ENCODE measurements around the gene CEMIP. TPM values are rescaled to one million over a fixed set of nuclear protein-coding genes. Genes with fewer than 3 reads are reported as not detected.

The CEMIP gene
- total RNA-seq, 1 experiment from 2014 or later = 0.61 TPM

DNA sequence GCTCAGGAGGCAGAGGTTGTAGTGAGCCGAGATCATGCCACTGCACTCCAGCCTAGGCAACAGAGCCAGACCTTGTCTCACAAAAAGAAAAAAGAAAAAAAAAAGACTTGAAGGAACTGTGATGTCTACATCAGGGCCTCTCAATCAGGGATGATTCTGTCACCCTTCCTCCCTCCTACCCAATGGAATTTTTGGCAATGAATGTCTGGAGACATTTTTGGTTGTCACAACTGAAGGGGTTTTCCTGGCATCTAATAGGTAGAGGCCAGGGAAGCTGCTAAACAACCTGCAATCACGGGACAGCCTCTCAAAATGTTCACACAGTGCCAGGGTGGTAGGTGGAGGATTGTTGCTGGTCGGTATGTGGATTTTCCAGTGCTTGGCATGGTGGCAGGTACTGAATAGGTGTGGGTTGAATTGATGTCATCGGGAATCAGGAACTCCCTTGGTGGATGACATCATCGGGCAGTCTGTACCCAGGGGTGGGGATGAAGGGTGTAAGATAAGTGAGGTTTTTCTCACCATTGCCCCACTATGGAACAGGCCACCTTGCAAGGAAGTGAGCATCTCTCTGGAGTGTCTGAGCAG, 139.1 kb downstream of the CEMIP start:
- H3K9me2 ChIP-seq (ENCODE audit: insufficient read depth) = no peaks in the 10 kb centered on the region
- CTCF ChIA-PET = no interaction called here
- no peaks in the 10 kb centered on the region for H3K9me3 ChIP-seq (ENCODE audit: insufficient read depth, low read depth)
- no peak for TF ChIP-seq EZH2 (IDR thresholded peaks at IDR 0.05; ENCODE audit: low read depth)
- TF ChIP-seq, protein P1, sequence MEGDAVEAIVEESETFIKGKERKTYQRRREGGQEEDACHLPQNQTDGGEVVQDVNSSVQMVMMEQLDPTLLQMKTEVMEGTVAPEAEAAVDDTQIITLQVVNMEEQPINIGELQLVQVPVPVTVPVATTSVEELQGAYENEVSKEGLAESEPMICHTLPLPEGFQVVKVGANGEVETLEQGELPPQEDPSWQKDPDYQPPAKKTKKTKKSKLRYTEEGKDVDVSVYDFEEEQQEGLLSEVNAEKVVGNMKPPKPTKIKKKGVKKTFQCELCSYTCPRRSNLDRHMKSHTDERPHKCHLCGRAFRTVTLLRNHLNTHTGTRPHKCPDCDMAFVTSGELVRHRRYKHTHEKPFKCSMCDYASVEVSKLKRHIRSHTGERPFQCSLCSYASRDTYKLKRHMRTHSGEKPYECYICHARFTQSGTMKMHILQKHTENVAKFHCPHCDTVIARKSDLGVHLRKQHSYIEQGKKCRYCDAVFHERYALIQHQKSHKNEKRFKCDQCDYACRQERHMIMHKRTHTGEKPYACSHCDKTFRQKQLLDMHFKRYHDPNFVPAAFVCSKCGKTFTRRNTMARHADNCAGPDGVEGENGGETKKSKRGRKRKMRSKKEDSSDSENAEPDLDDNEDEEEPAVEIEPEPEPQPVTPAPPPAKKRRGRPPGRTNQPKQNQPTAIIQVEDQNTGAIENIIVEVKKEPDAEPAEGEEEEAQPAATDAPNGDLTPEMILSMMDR (conservative IDR thresholded peaks at IDR 0.05) = no peak
- no peaks in the 10 kb centered on the region for H3K79me2 ChIP-seq (ENCODE audit: low read depth)
- H2AFZ ChIP-seq = no peak overlapping the region
- no peak for DNase-seq
- H3K27me3 ChIP-seq (ENCODE audit: insufficient read depth, low read depth) = no peaks in the 10 kb centered on the region
- no peak overlapping the region for H3K27ac ChIP-seq
- no peaks in the 10 kb centered on the region for H3K36me3 ChIP-seq (ENCODE audit: low read depth)
- H4K20me1 ChIP-seq (ENCODE audit: insufficient read depth) = no peaks in the 10 kb centered on the region
- intact Hi-C loops (cut with micrococcal nuclease; ENCODE audit: unreplicated experiment) = no loop called here
- no peak overlapping the region for H3K4me3 ChIP-seq
- BruUV-seq (replicated peaks) = no TSS peak
- POLR2A ChIA-PET (ENCODE audit: unreplicated experiment) = no interaction called here
- H3K4me2 ChIP-seq = no peak overlapping the region
- H3F3A ChIP-seq (ENCODE audit: insufficient read depth, low read depth) = peaks cover 8% of the 10 kb centered on the region; the same call in 1 of the 2 replicates
- H3K4me1 ChIP-seq (replicated peaks; ENCODE audit: insufficient read depth) = peaks cover 17% of the 10 kb centered on the region

GRCh38 chr15:80920271-80920699, 141.1 kb downstream of the CEMIP start:
- no peaks in the 10 kb centered on the region for H3K79me2 ChIP-seq (ENCODE audit: low read depth)
- CTCF ChIA-PET = no interaction called here
- BruUV-seq (replicated peaks) = no TSS peak

DNA sequence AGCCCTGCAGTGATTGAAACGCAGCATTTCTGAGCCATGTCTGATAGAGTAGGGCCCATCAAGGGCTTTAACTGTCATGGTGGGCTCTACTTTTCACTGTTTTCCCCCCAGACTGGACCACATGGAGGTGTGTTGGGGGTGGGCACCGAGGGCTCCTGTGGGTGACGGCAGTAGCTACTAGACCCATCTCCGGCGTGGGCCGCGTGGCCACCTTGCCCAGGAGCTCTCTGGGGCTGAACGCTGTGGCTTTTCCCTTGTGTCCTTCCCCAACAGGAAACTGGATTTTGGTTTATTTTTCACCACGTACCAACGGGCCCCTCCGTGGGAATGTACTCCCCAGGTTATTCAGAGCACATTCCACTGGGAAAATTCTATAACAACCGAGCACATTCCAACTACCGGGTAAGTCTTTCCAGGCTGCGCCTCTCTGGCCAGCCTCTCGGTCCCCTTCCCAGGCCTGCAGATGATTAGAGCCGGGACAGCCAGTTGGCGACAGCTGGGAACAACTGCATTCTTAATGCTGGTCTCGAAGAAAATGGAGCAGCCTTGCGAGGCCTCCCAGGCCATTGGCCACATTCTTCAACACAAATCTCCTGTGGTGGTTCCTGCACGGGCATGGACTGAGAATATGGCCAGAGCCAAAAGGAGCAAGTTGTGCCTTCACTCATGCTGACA, 142.7 kb downstream of the CEMIP start:
- CTCF ChIA-PET = no interaction called here
- H3K27ac ChIP-seq = no peak overlapping the region
- no peak for DNase-seq
- no TSS peak for BruUV-seq (replicated peaks)
- no peaks in the 10 kb centered on the region for H3K9me2 ChIP-seq (ENCODE audit: insufficient read depth)
- POLR2A ChIA-PET (ENCODE audit: unreplicated experiment) = no interaction called here
- H3K27me3 ChIP-seq (ENCODE audit: insufficient read depth, low read depth) = no peaks in the 10 kb centered on the region
- intact Hi-C loops (cut with micrococcal nuclease; ENCODE audit: unreplicated experiment) = no loop called here
- H3K4me3 ChIP-seq = no peak overlapping the region
- no peaks in the 10 kb centered on the region for H3K4me1 ChIP-seq (replicated peaks; ENCODE audit: insufficient read depth)
- H3K4me2 ChIP-seq = no peak overlapping the region
- no peaks in the 10 kb centered on the region for H3K79me2 ChIP-seq (ENCODE audit: low read depth)
- TF ChIP-seq, protein P1 (conservative IDR thresholded peaks at IDR 0.05) = no peak
- no peak for TF ChIP-seq EZH2 (IDR thresholded peaks at IDR 0.05; ENCODE audit: low read depth)
- H2AFZ ChIP-seq = no peak overlapping the region
- no peaks in the 10 kb centered on the region for H3F3A ChIP-seq (ENCODE audit: insufficient read depth, low read depth)
- no peaks in the 10 kb centered on the region for H3K36me3 ChIP-seq (ENCODE audit: low read depth)
- H3K9me3 ChIP-seq (ENCODE audit: insufficient read depth, low read depth) = no peaks in the 10 kb centered on the region
- H4K20me1 ChIP-seq (ENCODE audit: insufficient read depth) = no peaks in the 10 kb centered on the region

More at GRCh38 chr15:80920271-80920699, 141.1 kb downstream of the CEMIP start:
- H3K36me3 ChIP-seq (ENCODE audit: low read depth) = no peaks in the 10 kb centered on the region
- no peak overlapping the region for H3K4me2 ChIP-seq
- no peaks in the 10 kb centered on the region for H4K20me1 ChIP-seq (ENCODE audit: insufficient read depth)
- no peak overlapping the region for H3K4me3 ChIP-seq
- no peak for DNase-seq
- intact Hi-C loops (cut with micrococcal nuclease; ENCODE audit: unreplicated experiment) = no loop called here
- TF ChIP-seq EZH2 (IDR thresholded peaks at IDR 0.05; ENCODE audit: low read depth) = no peak
- TF ChIP-seq, protein P1 (conservative IDR thresholded peaks at IDR 0.05) = no peak
- no peak overlapping the region for H3K27ac ChIP-seq
- H3K27me3 ChIP-seq (ENCODE audit: insufficient read depth, low read depth) = no peaks in the 10 kb centered on the region
- H2AFZ ChIP-seq = no peak overlapping the region
- 0 out of 2 replicates have a peak, but pooled peaks cover 1% of the 10 kb centered on the region for H3F3A ChIP-seq (ENCODE audit: insufficient read depth, low read depth)
- H3K9me3 ChIP-seq (ENCODE audit: insufficient read depth, low read depth) = no peaks in the 10 kb centered on the region
- H3K9me2 ChIP-seq (ENCODE audit: insufficient read depth) = no peaks in the 10 kb centered on the region
- POLR2A ChIA-PET (ENCODE audit: unreplicated experiment) = no interaction called here
- H3K4me1 ChIP-seq (replicated peaks; ENCODE audit: insufficient read depth) = peaks cover 6% of the 10 kb centered on the region
